Tibial artery (tissue), 4 donors: Measurements from ENCODE around the gene ZNF723.
"Not testable (repeated sequence)": the region's sequence is repeated elsewhere in the genome, so short reads cannot be mapped to it uniquely, and the experiment has no call there.

ENCODE experiments used
- DNase-seq, 2 donors: peaks; one replicate each; pipeline ENCODE4 v3.0.0-alpha.2; 2019
- H3K27ac ChIP-seq, 2 donors: fragments of 200-600 bp; sonication (generic) in 1 of 2; 1 replicate in 1 of 2; 2 replicates in 1 of 2; pipeline ENCODE4 v1.5.1; 2018 to 2019; ENCODE audit warnings: mild to moderate bottlenecking in 1 of 2
- H3K27me3 ChIP-seq, 2 donors: fragments of 200-600 bp; sonication (generic) in 1 of 2; one replicate each; pipeline versions ENCODE4 v1.5.1 to v1.6.0; 2016 to 2019
- H3K36me3 ChIP-seq, 3 donors: fragments of 200-600 bp; sonication (generic) in 2 of 3; one replicate each; pipeline ENCODE4 v1.5.1; 2016 to 2019; ENCODE audit warnings: mild to moderate bottlenecking in 2 of 3
- H3K4me1 ChIP-seq, 4 donors: fragments of 200-600 bp; sonication (generic) in 2 of 4; 1 replicate in 3 of 4; 2 replicates in 1 of 4; pipeline ENCODE4 v1.5.1; 2016 to 2019
- H3K4me3 ChIP-seq, 2 donors: fragments of 200-600 bp; sonication (generic) in 1 of 2; 1 replicate in 1 of 2; 2 replicates in 1 of 2; pipeline ENCODE4 v1.5.1; 2018 to 2019; ENCODE audit warnings: mild to moderate bottlenecking in 2 of 2
- H3K9me3 ChIP-seq, 3 donors: fragments of 200-600 bp; sonication (generic) in 1 of 3; one replicate each; pipeline ENCODE4 v1.5.1; 2016 to 2019
- CTCF ChIP-seq, 2 experiments: fragments of 200-600 bp in 1 of 2; fragments of 450-650 bp in 1 of 2; IDR thresholded peaks; one replicate each; pipeline ENCODE4 v1.5.1; 2017 to 2019; ENCODE audit warnings: antibody characterized with exemption in 2 of 2, mild to moderate bottlenecking in 1 of 2, moderate library complexity in 1 of 2
- intact Hi-C: fragments of 100-400 bp; cut with DNase I; formaldehyde crosslinking; loops from one replicate; pipeline ENCODE4 v1.15.0; 2023; ENCODE audit warnings: low total_unique reads

Gene ZNF723

GRCh38 chr19:22832031-22832762, at the start of gene ZNF723:
ZNF723 (plus strand) TSS chr19:22832291; CDS start chr19:22832380, 89 bp downstream.
- Histone ChIP-seq H3K27ac (no peak within 1 kb of the TSS), H3K36me3 (no peaks in the 10 kb centered on the region), H3K27me3 (no peaks in the 10 kb centered on the region), H3K9me3 (peaks cover 0 to 7% (median 5%) of the 10 kb centered on the region in 3 donors), H3K4me1 (no peaks in the 10 kb centered on the region), H3K4me3 (no peak within 1 kb of the TSS)
- DNase-seq: no peak
- intact Hi-C loops: no loop called here
- no peak for TF ChIP-seq CTCF (IDR thresholded peaks at IDR 0.05)

- Histone ChIP-seq H3K9me3 (peaks cover 0 to 7% (median 0%) of the 10 kb centered on the region in 3 donors), H3K27ac (no peak within 1 kb of the TSS), H3K36me3 (no peaks in the 10 kb centered on the region), H3K4me3 (peak within 1 kb of the TSS; percentile 37 to 39), H3K4me1 (no peaks in the 10 kb centered on the region), H3K27me3 (no peaks in the 10 kb centered on the region)
- DNase-seq: peak; percentile 51 to 75
- intact Hi-C loops: no loop called here
- no peak for TF ChIP-seq CTCF (IDR thresholded peaks at IDR 0.05)
Measured at GRCh38 chr19:22783651-22784410, 48.3 kb upstream of the ZNF723 start, which contains the start of gene ZNF99. ZNF99 (minus strand) TSS chr19:22784151; CDS start chr19:22784016, 135 bp downstream.

GRCh38 chr19:22792863-22793262, 39.2 kb upstream of the ZNF723 start:
- H3K4me3 ChIP-seq, H3K36me3 ChIP-seq, DNase-seq, H3K27me3 ChIP-seq, H3K9me3 ChIP-seq, H3K27ac ChIP-seq, intact Hi-C loops, H3K4me1 ChIP-seq: not testable (repeated sequence)

GRCh38 chr19:22797040-22797439, 35.1 kb upstream of the ZNF723 start:
- Histone ChIP-seq H3K9me3 (peaks cover 0 to 4% (median 0%) of the 10 kb centered on the region in 3 donors), H3K4me1 (no peaks in the 10 kb centered on the region), H3K27me3 (no peaks in the 10 kb centered on the region), H3K36me3 (no peaks in the 10 kb centered on the region), H3K27ac (no peak overlapping the region), H3K4me3 (no peak overlapping the region)
- no peak for DNase-seq
- intact Hi-C loops: no loop called here
- no peak for TF ChIP-seq CTCF (IDR thresholded peaks at IDR 0.05)

GRCh38 chr19:22806418-22806817, 25.7 kb upstream of the ZNF723 start:
- Histone ChIP-seq H3K4me1 (peaks cover 0 to 10% (median 0%) of the 10 kb centered on the region in 4 donors), H3K9me3 (peaks cover 0 to 11% (median 2%) of the 10 kb centered on the region in 3 donors), H3K36me3 (no peaks in the 10 kb centered on the region), H3K27me3 (peaks cover 0 to 14% of the 10 kb centered on the region in 2 donors), H3K27ac (no peak overlapping the region), H3K4me3 (no peak overlapping the region)
- TF ChIP-seq CTCF (IDR thresholded peaks at IDR 0.05): no peak
- intact Hi-C loops: no loop called here
- no peak for DNase-seq
